Transverse colon (tissue), 3 donors: ENCODE data around the gene ZDHHC14.

ENCODE experiments used
- CTCF ChIP-seq, 5 experiments: fragments of 200-600 bp in 3 of 5; fragments of 450-650 bp in 2 of 5; sonication (generic) in 3 of 5; IDR thresholded peaks; 1 replicate in 2 of 5; 2 replicates in 3 of 5; pipeline ENCODE4 v1.5.1; 2016 to 2017; ENCODE audit warnings: antibody characterized with exemption in 5 of 5, inconsistent platforms in 3 of 5, mild to moderate bottlenecking in 2 of 5, moderate library complexity in 1 of 5
- EP300 ChIP-seq: sonication (generic); formaldehyde crosslinking; IDR thresholded peaks from one replicate; pipeline ENCODE4 v1.6.1; 2017; ENCODE audit warnings: antibody characterized with exemption, low read depth

- no peak for TF ChIP-seq CTCF (IDR thresholded peaks at IDR 0.05)
- no peak for TF ChIP-seq EP300
These were observed 116.6 kb downstream of the ZDHHC14 start for GRCh38 chr6:157497579-157497978.
